Astrocyte (in vitro differentiated cells and primary cell): Measurements from ENCODE around the gene CFAP57. TPM values are rescaled to one million over a fixed set of nuclear protein-coding genes. Genes with fewer than 3 reads are reported as not detected.

Experiments
- DNase-seq: peaks from one replicate; pipeline ENCODE4 v3.0.0-alpha.2; 2010; ENCODE audit warnings: low read depth
- FAIRE-seq: peaks from 2 replicates; lab custom pipeline; 2011; peaks lifted over from hg19 to GRCh38; lab: Jason Lieb, UNC
- H2AFZ ChIP-seq: 2 replicates; pipeline ENCODE4 v1.6.0; 2012; ENCODE audit warnings: low read depth, low read length, inconsistent platforms
- H3K27ac ChIP-seq: 2 replicates; pipeline ENCODE4 v1.5.1; 2011; ENCODE audit warnings: low read depth, low read length, inconsistent platforms
- H3K27me3 ChIP-seq: 2 replicates; pipeline ENCODE4 v1.6.0; 2011; ENCODE audit warnings: low read length, inconsistent platforms; ENCODE audit not compliant: insufficient read depth
- H3K36me3 ChIP-seq: 2 replicates; pipeline ENCODE4 v1.5.1; 2011; ENCODE audit warnings: low read length, inconsistent platforms; ENCODE audit not compliant: insufficient read depth
- H3K4me1 ChIP-seq: 2 replicates; pipeline ENCODE4 v1.5.1; 2011; ENCODE audit warnings: low read length, inconsistent platforms; ENCODE audit not compliant: insufficient read depth
- H3K4me2 ChIP-seq: 2 replicates; pipeline ENCODE4 v1.6.0; 2012; ENCODE audit warnings: low read length, inconsistent platforms
- H3K4me3 ChIP-seq: 2 replicates; pipeline ENCODE4 v1.5.1; 2011; ENCODE audit warnings: low read depth, mild to moderate bottlenecking, low read length, inconsistent platforms; ENCODE audit not compliant: insufficient read depth
- H3K79me2 ChIP-seq: 2 replicates; pipeline ENCODE4 v1.6.0; 2012; ENCODE audit warnings: mild to moderate bottlenecking, low read length, inconsistent platforms; ENCODE audit not compliant: insufficient read depth
- H3K9ac ChIP-seq: 2 replicates; pipeline ENCODE4 v1.6.0; 2012; ENCODE audit warnings: mild to moderate bottlenecking, low read length, inconsistent platforms
- H3K9me3 ChIP-seq: 2 replicates; pipeline ENCODE4 v1.5.1; 2012; ENCODE audit warnings: low read depth, mild to moderate bottlenecking, low read length, inconsistent platforms; ENCODE audit not compliant: insufficient read depth
- H4K20me1 ChIP-seq: 2 replicates; pipeline ENCODE4 v1.6.0; 2012; ENCODE audit warnings: low read length, inconsistent platforms; ENCODE audit not compliant: insufficient read depth
- H3K27ac Mint-ChIP-seq: one replicate; pipeline ENCODE4 v1.8.0; 2021; ENCODE audit warnings: mild to moderate bottlenecking, mixed read lengths; ENCODE audit not compliant: unreplicated experiment
- H3K27me3 Mint-ChIP-seq: one replicate; pipeline ENCODE4 v1.8.0; 2021; ENCODE audit warnings: low read depth, mixed read lengths; ENCODE audit not compliant: unreplicated experiment
- H3K36me3 Mint-ChIP-seq: one replicate; pipeline ENCODE4 v1.8.0; 2021; ENCODE audit warnings: low read depth, mixed read lengths; ENCODE audit not compliant: unreplicated experiment
- H3K4me1 Mint-ChIP-seq: one replicate; pipeline ENCODE4 v1.8.0; 2021; ENCODE audit warnings: low read depth, mixed read lengths; ENCODE audit not compliant: unreplicated experiment
- H3K4me3 Mint-ChIP-seq: one replicate; pipeline ENCODE4 v1.8.0; 2021; ENCODE audit warnings: mild to moderate bottlenecking, moderate library complexity, mixed read lengths; ENCODE audit not compliant: unreplicated experiment
- H3K9me3 Mint-ChIP-seq: one replicate; pipeline ENCODE4 v1.8.0; 2021; ENCODE audit warnings: mild to moderate bottlenecking, mixed read lengths; ENCODE audit not compliant: unreplicated experiment
- EZH2 ChIP-seq: IDR thresholded peaks from 2 replicates; pipeline ENCODE4 v1.6.1; 2012; ENCODE audit warnings: mild to moderate bottlenecking, low read length, inconsistent platforms; ENCODE audit not compliant: insufficient read depth
- total RNA-seq: library from RNA; stranded (reverse); gene quantifications from 2 replicates; pipeline ENCODE4 v1.2.1, GENCODE V29; 2021
- TF ChIP-seq, protein P1 (sequence below): IDR thresholded peaks from 2 replicates; pipeline ENCODE4 v1.5.1; 2011; ENCODE audit warnings: low read depth, mild to moderate bottlenecking, inconsistent platforms, low read length, moderate library complexity; ENCODE audit not compliant: insufficient read depth

CFAP57 gene
- total RNA-seq, 1 donor from 2014 or later = 0.18 TPM

GRCh38 chr1:43277116-43277876 is 105.2 kb downstream of the CFAP57 start:
- no peak for DNase-seq
- H3K4me3 Mint-ChIP-seq = no peak overlapping the region
- H3K36me3 ChIP-seq = no peaks in the 10 kb centered on the region
- H3K27me3 Mint-ChIP-seq = peaks cover 16% of the 10 kb centered on the region
- peaks cover 2% of the 10 kb centered on the region for H3K36me3 Mint-ChIP-seq
- H3K4me1 Mint-ChIP-seq = no peaks in the 10 kb centered on the region
- no peaks in the 10 kb centered on the region for H3K4me1 ChIP-seq
- peaks cover 2% of the 10 kb centered on the region for H3K27me3 ChIP-seq
- no peaks in the 10 kb centered on the region for H4K20me1 ChIP-seq
- H3K79me2 ChIP-seq = no peaks in the 10 kb centered on the region
- peaks cover 9% of the 10 kb centered on the region for H3K9me3 Mint-ChIP-seq
- no peak for TF ChIP-seq EZH2
- H3K9me3 ChIP-seq = no peaks in the 10 kb centered on the region
- H3K27ac ChIP-seq = no peak overlapping the region
- FAIRE-seq = no peak
- H2AFZ ChIP-seq = no peak overlapping the region
- no peak overlapping the region for H3K27ac Mint-ChIP-seq
- no peak overlapping the region for H3K4me2 ChIP-seq
- no peak overlapping the region for H3K4me3 ChIP-seq
- H3K9ac ChIP-seq = no peak overlapping the region

DNA sequence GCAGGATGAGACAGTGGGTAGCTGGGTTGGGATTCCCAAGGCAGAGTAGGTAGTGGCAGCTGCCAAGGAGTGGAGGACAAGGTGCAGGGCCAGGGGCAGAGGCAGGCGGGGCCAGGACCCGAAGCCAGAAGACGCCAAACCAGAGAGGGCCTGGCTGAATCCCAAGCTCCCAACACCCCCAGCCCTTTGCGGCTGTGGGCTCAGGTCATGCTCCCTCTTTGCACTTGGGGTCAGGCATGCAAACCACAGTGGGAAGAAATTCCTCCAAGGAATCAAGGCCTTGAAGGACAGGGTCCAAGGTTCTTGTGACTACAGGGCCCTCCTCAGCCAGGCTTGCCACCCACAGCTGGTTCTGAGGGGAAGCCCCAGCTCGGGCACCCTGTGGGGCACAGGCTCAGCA is 107.0 kb downstream of the CFAP57 start:
- H4K20me1 ChIP-seq = no peaks in the 10 kb centered on the region
- no peak overlapping the region for H3K4me3 ChIP-seq
- no peak for TF ChIP-seq EZH2
- TF ChIP-seq, protein P1, sequence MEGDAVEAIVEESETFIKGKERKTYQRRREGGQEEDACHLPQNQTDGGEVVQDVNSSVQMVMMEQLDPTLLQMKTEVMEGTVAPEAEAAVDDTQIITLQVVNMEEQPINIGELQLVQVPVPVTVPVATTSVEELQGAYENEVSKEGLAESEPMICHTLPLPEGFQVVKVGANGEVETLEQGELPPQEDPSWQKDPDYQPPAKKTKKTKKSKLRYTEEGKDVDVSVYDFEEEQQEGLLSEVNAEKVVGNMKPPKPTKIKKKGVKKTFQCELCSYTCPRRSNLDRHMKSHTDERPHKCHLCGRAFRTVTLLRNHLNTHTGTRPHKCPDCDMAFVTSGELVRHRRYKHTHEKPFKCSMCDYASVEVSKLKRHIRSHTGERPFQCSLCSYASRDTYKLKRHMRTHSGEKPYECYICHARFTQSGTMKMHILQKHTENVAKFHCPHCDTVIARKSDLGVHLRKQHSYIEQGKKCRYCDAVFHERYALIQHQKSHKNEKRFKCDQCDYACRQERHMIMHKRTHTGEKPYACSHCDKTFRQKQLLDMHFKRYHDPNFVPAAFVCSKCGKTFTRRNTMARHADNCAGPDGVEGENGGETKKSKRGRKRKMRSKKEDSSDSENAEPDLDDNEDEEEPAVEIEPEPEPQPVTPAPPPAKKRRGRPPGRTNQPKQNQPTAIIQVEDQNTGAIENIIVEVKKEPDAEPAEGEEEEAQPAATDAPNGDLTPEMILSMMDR = no peak
- no peak for DNase-seq
- H3K27ac ChIP-seq = no peak overlapping the region
- no peaks in the 10 kb centered on the region for H3K36me3 ChIP-seq
- Mint-ChIP-seq H3K4me3 (no peak overlapping the region), H3K27ac (no peak overlapping the region), H3K9me3 (peaks cover 9% of the 10 kb centered on the region), H3K36me3 (peaks cover 2% of the 10 kb centered on the region), H3K4me1 (no peaks in the 10 kb centered on the region), H3K27me3 (peaks cover 18% of the 10 kb centered on the region)
- H3K4me1 ChIP-seq = no peaks in the 10 kb centered on the region
- peaks cover 2% of the 10 kb centered on the region for H3K27me3 ChIP-seq
- H3K4me2 ChIP-seq = no peak overlapping the region
- H2AFZ ChIP-seq = no peak overlapping the region
- H3K9me3 ChIP-seq = no peaks in the 10 kb centered on the region
- no peak for FAIRE-seq
- H3K9ac ChIP-seq = no peak overlapping the region
- no peaks in the 10 kb centered on the region for H3K79me2 ChIP-seq

DNA sequence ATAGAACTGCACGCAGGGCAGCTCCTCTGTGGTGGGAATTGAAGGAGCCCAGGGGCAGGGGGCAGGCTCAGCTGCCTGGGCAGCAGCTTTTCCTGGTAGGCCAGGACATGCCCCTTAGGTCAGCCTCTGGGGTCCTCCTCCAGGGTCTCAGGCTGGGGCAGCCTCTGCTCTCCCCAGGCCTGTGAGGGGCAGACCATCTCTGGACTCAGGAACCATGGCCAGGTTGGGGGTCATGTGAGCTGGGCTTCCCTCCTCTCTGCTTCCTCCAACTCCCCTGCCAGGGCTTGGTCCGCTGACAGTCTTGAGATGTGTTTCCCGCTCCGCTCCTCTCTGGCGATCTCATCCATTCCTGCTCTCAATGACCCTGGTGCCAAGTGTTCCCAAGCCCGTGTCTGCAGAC is 107.5 kb downstream of the CFAP57 start:
- FAIRE-seq (no peak), DNase-seq (no peak)
- no peak for TF ChIP-seq EZH2
- TF ChIP-seq, protein P1 = no peak
- Histone ChIP-seq H3K36me3 (no peaks in the 10 kb centered on the region), H4K20me1 (no peaks in the 10 kb centered on the region), H3K79me2 (no peaks in the 10 kb centered on the region), H3K4me2 (no peak overlapping the region), H3K27ac (no peak overlapping the region), H3K4me3 (no peak overlapping the region), H3K9me3 (no peaks in the 10 kb centered on the region), H3K4me1 (no peaks in the 10 kb centered on the region), H3K9ac (no peak overlapping the region), H2AFZ (no peak overlapping the region), H3K27me3 (peaks cover 5% of the 10 kb centered on the region)
- Mint-ChIP-seq H3K9me3 (peaks cover 6% of the 10 kb centered on the region), H3K36me3 (peaks cover 5% of the 10 kb centered on the region), H3K27ac (no peak overlapping the region), H3K27me3 (peaks cover 23% of the 10 kb centered on the region), H3K4me1 (no peaks in the 10 kb centered on the region), H3K4me3 (no peak overlapping the region)
